GM19023 (cell line): ENCODE measurements around the gene KAT6B.
"Not testable (repeated sequence)": the region's sequence is repeated elsewhere in the genome, so short reads cannot be mapped to it uniquely, and the experiment has no call there.

Experiments used
- ATAC-seq: cut with Tn5 transposase; IDR thresholded peaks from one replicate; pipeline ENCODE4 v1.9.1; 2021; ENCODE audit warnings: mild to moderate bottlenecking, moderate library complexity; ENCODE audit not compliant: unreplicated experiment

The KAT6B gene

GRCh38 chr10:74856940-74857339, 30.5 kb downstream of the KAT6B start:
- no peak for ATAC-seq

- ATAC-seq: no peak
Measured at GRCh38 chr10:74857586-74857985, 31.2 kb downstream of the KAT6B start.

- ATAC-seq: no peak
Measured at GRCh38 chr10:74859546-74859945, 33.1 kb downstream of the KAT6B start.

- no peak for ATAC-seq
Measured at GRCh38 chr10:74862625-74863024, 36.2 kb downstream of the KAT6B start.

- ATAC-seq: no peak
Measured at GRCh38 chr10:74863551-74863950, 37.2 kb downstream of the KAT6B start.

GRCh38 chr10:74867351-74867750, 41.0 kb downstream of the KAT6B start:
- no peak for ATAC-seq

- ATAC-seq: no peak
Measured at GRCh38 chr10:74868392-74868977, 42.1 kb downstream of the KAT6B start.

GRCh38 chr10:74869635-74870034, 43.2 kb downstream of the KAT6B start:
- no peak for ATAC-seq

GRCh38 chr10:74870191-74870590, 43.8 kb downstream of the KAT6B start:
- ATAC-seq: no peak

- ATAC-seq: peak; percentile 88
Measured at GRCh38 chr10:74871595-74872382, 45.4 kb downstream of the KAT6B start.

GRCh38 chr10:74873803-74874454, 47.5 kb downstream of the KAT6B start:
- no peak for ATAC-seq

- no peak for ATAC-seq
Measured at GRCh38 chr10:74874649-74875048, 48.2 kb downstream of the KAT6B start.

GRCh38 chr10:74875068-74875467, 48.7 kb downstream of the KAT6B start:
- ATAC-seq: no peak

- ATAC-seq: no peak
Measured at GRCh38 chr10:74875966-74876365, 49.6 kb downstream of the KAT6B start.

- not testable (repeated sequence) for ATAC-seq
Measured at GRCh38 chr10:74877054-74877453, 50.7 kb downstream of the KAT6B start.

- no peak for ATAC-seq
Measured at GRCh38 chr10:74877898-74878297, 51.5 kb downstream of the KAT6B start.

- no peak for ATAC-seq
Measured at GRCh38 chr10:74880041-74880440, 53.6 kb downstream of the KAT6B start.

GRCh38 chr10:74881253-74881884, 55.0 kb downstream of the KAT6B start:
- no peak for ATAC-seq

GRCh38 chr10:74882427-74882826, 56.0 kb downstream of the KAT6B start:
- ATAC-seq: no peak

- ATAC-seq: no peak
Measured at GRCh38 chr10:74882831-74883230, 56.4 kb downstream of the KAT6B start.

GRCh38 chr10:74883428-74883827, 57.0 kb downstream of the KAT6B start:
- ATAC-seq: no peak
